Gastrocnemius medialis (tissue), 4 donors: ENCODE results near the gene ITPR3.

Experiments used
- POLR2A ChIP-seq, 2 donors: fragments of 450-650 bp; IDR thresholded peaks; one replicate each; pipeline ENCODE4 v1.6.1; 2017; ENCODE audit warnings: antibody characterized with exemption in 2 of 2, mild to moderate bottlenecking in 2 of 2, moderate library complexity in 2 of 2
- TF ChIP-seq, protein P1 (sequence below), 5 experiments: fragments of 450-650 bp in 3 of 5; fragments of 200-600 bp in 2 of 5; sonication (generic) in 2 of 5; IDR thresholded peaks in 4 of 5; conservative IDR thresholded peaks in 1 of 5; 1 replicate in 4 of 5; 2 replicates in 1 of 5; pipeline ENCODE4 v1.5.1; 2016 to 2019; ENCODE audit warnings: antibody characterized with exemption in 5 of 5, mild to moderate bottlenecking in 3 of 5, moderate library complexity in 3 of 5

DNA sequence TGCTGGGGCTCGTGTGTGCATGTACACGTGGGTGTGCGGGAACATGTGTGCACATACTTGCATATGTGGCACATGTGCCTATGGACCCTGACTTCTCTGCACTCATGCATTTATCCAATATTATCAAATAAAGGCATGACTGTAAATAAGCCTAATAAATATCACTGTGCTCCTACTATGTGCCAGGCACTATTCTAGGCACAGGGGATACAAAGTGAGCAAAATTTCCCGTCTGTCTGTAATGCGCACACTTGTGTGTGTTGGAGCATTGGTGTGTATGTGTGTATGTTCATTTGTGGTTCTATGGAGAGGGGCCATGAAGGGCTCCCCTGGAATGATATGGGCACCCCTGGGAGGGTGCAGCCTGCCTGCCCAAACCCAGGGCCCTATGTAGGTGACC, 41.9 kb downstream of the ITPR3 start:
- TF ChIP-seq, protein P1, sequence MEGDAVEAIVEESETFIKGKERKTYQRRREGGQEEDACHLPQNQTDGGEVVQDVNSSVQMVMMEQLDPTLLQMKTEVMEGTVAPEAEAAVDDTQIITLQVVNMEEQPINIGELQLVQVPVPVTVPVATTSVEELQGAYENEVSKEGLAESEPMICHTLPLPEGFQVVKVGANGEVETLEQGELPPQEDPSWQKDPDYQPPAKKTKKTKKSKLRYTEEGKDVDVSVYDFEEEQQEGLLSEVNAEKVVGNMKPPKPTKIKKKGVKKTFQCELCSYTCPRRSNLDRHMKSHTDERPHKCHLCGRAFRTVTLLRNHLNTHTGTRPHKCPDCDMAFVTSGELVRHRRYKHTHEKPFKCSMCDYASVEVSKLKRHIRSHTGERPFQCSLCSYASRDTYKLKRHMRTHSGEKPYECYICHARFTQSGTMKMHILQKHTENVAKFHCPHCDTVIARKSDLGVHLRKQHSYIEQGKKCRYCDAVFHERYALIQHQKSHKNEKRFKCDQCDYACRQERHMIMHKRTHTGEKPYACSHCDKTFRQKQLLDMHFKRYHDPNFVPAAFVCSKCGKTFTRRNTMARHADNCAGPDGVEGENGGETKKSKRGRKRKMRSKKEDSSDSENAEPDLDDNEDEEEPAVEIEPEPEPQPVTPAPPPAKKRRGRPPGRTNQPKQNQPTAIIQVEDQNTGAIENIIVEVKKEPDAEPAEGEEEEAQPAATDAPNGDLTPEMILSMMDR (IDR thresholded peaks at IDR 0.05 in 4 of 5, conservative IDR thresholded peaks at IDR 0.05 in 1 of 5), result no peak
- no peak for TF ChIP-seq POLR2A (IDR thresholded peaks at IDR 0.05)
